Type B pancreatic cell (in vitro differentiated cells): ENCODE data around the gene TAAR9. TPM values are rescaled to one million over a fixed set of nuclear protein-coding genes. Genes with fewer than 3 reads are reported as not detected.
"Not testable (repeated sequence)": the region's sequence is repeated elsewhere in the genome, so short reads cannot be mapped to it uniquely, and the experiment has no call there.

Experiments
- DNase-seq: peaks from one replicate; pipeline ENCODE4 v3.0.0; 2021; ENCODE audit warnings: mixed read lengths; ENCODE audit not compliant: unreplicated experiment; ENCODE audit errors: extremely low spot score
- H3K27ac Mint-ChIP-seq: 2 replicates; pipeline ENCODE4 v1.8.0; 2021; ENCODE audit warnings: mild to moderate bottlenecking, mixed read lengths
- H3K27me3 Mint-ChIP-seq: 2 replicates; pipeline ENCODE4 v1.8.0; 2021; ENCODE audit warnings: mixed read lengths
- H3K36me3 Mint-ChIP-seq: 2 replicates; pipeline ENCODE4 v1.8.0; 2021; ENCODE audit warnings: mixed read lengths
- H3K4me1 Mint-ChIP-seq: one replicate; pipeline ENCODE4 v1.8.0; 2021; ENCODE audit warnings: mixed read lengths; ENCODE audit not compliant: unreplicated experiment
- H3K4me3 Mint-ChIP-seq: 2 replicates; pipeline ENCODE4 v1.8.0; 2021; ENCODE audit warnings: mild to moderate bottlenecking, mixed read lengths
- H3K9me3 Mint-ChIP-seq: 2 replicates; pipeline ENCODE4 v1.8.0; 2021; ENCODE audit warnings: mixed read lengths
- CTCF ChIP-seq: fragments of 200-600 bp; sonication (generic); conservative IDR thresholded peaks from 2 replicates; pipeline ENCODE4 v1.5.0; 2021; ENCODE audit warnings: antibody characterized with exemption, mild to moderate bottlenecking
- total RNA-seq: library from RNA; stranded (reverse); gene quantifications from 2 replicates; pipeline ENCODE4 v1.2.1, GENCODE V29; 2021; ENCODE audit warnings: low replicate concordance

Gene TAAR9
- total RNA-seq, 1 donor from 2014 or later: not detected

- H3K27ac Mint-ChIP-seq: no peak overlapping the region
- no peak for TF ChIP-seq CTCF
- peaks cover 9% of the 10 kb centered on the region for H3K27me3 Mint-ChIP-seq
- no peaks in the 10 kb centered on the region for H3K36me3 Mint-ChIP-seq
- no peaks in the 10 kb centered on the region for H3K9me3 Mint-ChIP-seq
- no peak for DNase-seq
- H3K4me3 Mint-ChIP-seq: no peak overlapping the region
- H3K4me1 Mint-ChIP-seq: no peaks in the 10 kb centered on the region
These were observed 932 bp upstream of the TAAR9 start for GRCh38 chr6:132537145-132537544.

- Mint-ChIP-seq H3K4me3 (no peak overlapping the region), H3K4me1 (no peaks in the 10 kb centered on the region), H3K36me3 (no peaks in the 10 kb centered on the region), H3K27ac (no peak overlapping the region), H3K9me3 (no peaks in the 10 kb centered on the region), H3K27me3 (peaks cover 3% of the 10 kb centered on the region)
- TF ChIP-seq CTCF: no peak
- no peak for DNase-seq
These were observed 6.7 kb downstream of the TAAR9 start for GRCh38 chr6:132544826-132545225.

- no peak overlapping the region for H3K4me3 Mint-ChIP-seq
- TF ChIP-seq CTCF: no peak
- DNase-seq: no peak
- no peak overlapping the region for H3K27ac Mint-ChIP-seq
- no peaks in the 10 kb centered on the region for H3K4me1 Mint-ChIP-seq
- no peaks in the 10 kb centered on the region for H3K9me3 Mint-ChIP-seq
- H3K36me3 Mint-ChIP-seq: no peaks in the 10 kb centered on the region
- peaks cover 3% of the 10 kb centered on the region for H3K27me3 Mint-ChIP-seq
These were observed 10.8 kb downstream of the TAAR9 start for GRCh38 chr6:132548746-132549463.

- no peak for TF ChIP-seq CTCF
- no peak overlapping the region for H3K27ac Mint-ChIP-seq
- no peak for DNase-seq
- H3K4me1 Mint-ChIP-seq: no peaks in the 10 kb centered on the region
- no peaks in the 10 kb centered on the region for H3K9me3 Mint-ChIP-seq
- H3K36me3 Mint-ChIP-seq: no peaks in the 10 kb centered on the region
- peaks cover 3% of the 10 kb centered on the region for H3K27me3 Mint-ChIP-seq
- H3K4me3 Mint-ChIP-seq: no peak overlapping the region
These were observed 13.1 kb downstream of the TAAR9 start for GRCh38 chr6:132551214-132551613.

GRCh38 chr6:132552372-132552771 is 14.3 kb downstream of the TAAR9 start, which contains the start of gene TAAR8:
TAAR8 (plus strand) TSS chr6:132552672; CDS start chr6:132552693, 21 bp downstream.
- Mint-ChIP-seq H3K36me3 (no peaks in the 10 kb centered on the region), H3K27ac (no peak within 1 kb of the TSS), H3K9me3 (no peaks in the 10 kb centered on the region), H3K4me1 (no peaks in the 10 kb centered on the region), H3K4me3 (no peak within 1 kb of the TSS), H3K27me3 (peaks cover 3% of the 10 kb centered on the region)
- no peak for DNase-seq
- no peak for TF ChIP-seq CTCF

- H3K36me3 Mint-ChIP-seq, H3K4me3 Mint-ChIP-seq, DNase-seq: not testable (repeated sequence)
These were observed 22.0 kb downstream of the TAAR9 start for GRCh38 chr6:132560087-132560486.

More at GRCh38 chr6:132560087-132560486, 22.0 kb downstream of the TAAR9 start:
- not testable (repeated sequence) for H3K9me3 Mint-ChIP-seq, H3K27me3 Mint-ChIP-seq, H3K27ac Mint-ChIP-seq, H3K4me1 Mint-ChIP-seq
